Measurements from ENCODE around the gene KRTAP4-7.
"Not testable (repeated sequence)": the region's sequence is repeated elsewhere in the genome, so short reads cannot be mapped to it uniquely, and the experiment has no call there.

KRTAP4-7 gene

DNA sequence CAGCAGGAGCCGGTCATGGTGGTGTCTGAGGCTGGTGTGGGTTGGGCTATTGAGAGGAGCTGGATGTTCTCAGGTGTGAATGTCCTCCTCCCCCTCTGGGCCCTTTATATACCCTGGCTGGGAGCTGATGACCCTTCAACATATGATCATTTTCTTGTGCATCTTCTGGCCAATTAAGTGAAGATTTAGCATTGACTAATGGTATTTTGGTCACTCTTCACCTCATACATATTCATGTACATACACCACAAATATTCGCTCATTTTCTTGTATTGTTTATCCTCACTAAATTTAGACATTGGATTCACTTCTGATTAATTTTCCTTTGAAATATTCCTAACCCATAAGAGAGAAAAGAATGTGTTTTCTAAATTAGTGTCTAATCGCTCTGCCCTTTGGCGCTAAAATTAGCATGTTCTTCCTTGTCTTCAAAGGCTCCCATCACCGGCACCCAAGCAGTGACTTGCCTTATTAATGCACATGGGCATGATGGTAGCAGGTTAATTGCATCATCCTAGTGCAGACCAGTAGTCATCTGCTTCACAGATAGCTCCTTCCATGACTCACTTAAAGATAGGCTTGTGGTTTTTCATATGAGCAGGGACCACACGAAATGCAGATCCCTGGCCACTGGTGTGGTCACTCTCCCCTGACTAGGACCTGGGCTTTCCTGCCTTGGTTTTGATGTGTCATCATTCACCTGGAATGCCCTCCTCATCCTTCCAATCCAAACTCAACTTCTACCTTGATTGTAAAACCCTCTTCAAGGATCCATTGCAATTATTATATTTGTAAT lies 17.9 kb upstream of the KRTAP4-7 start, which contains the start of gene KRTAP2-4:
Gene KRTAP2-4, minus strand, starts transcription at position 51 of the 796 bp plus-strand sequence. Its CDS starts 34 bp downstream, at position 17.
- no peak for DNase-seq

GRCh38 chr17:41067281-41067680 lies 16.7 kb upstream of the KRTAP4-7 start:
- DNase-seq = no peak

DNA sequence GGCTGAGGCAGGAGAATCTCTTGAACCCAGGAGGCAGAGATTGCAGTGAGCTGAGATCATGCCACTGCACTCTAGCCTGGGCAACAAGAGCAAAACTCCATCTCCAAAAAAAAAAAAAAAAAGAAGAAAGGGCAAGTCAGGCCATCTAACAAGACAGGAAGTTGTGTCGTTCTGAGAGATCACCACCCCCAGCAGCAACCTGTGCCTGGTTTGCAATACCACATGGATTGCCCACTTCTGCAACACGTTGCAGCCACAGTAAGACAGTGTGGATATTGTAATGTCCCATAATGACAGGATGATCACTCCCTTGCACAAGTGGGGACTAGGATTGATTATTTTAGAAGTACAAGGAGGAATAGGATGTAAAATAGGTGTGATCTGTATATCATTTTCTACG lies 14.9 kb upstream of the KRTAP4-7 start:
- no peak for DNase-seq

DNA sequence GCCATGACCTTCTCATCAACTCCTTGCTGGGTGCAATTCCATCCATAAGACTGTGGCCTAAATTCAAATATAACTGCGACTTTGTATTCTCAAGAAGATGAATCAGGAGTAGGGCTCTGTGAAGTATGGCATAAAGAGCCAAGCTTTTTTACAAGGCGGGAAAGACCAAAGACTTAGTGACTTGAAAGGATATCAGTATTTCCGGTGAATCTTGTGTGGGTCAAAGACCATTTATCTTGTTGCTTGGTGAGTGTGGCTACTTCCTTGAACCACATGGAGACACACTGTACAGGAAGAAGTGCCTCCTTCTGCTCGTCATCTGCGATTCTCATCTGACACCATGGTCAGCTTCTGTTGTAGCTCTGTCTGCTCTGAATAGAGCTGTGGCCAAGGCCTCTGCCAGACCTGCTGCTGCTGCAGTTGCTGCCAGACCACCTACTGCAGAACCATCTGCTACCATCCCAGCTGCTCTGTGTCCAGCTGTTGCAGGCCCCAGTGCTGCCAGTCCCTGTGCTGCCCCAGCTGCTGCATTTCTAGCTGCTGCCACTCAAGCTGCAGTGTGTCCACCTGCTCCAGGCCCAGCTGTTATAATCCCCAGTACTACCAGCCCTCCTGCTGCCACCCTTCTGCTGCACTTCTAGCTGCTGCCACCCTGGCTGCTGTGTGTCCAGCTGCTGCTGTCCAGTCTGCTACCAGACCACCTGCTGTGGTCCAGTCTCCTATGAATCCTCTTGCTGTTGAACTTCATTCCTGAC lies 12.2 kb upstream of the KRTAP4-7 start:
- no peak for DNase-seq

GRCh38 chr17:41073676-41074075 lies 10.3 kb upstream of the KRTAP4-7 start:
- no peak for DNase-seq

GRCh38 chr17:41076788-41077187 lies 7.2 kb upstream of the KRTAP4-7 start:
- no peak for DNase-seq

GRCh38 chr17:41082626-41083025 lies 1.3 kb upstream of the KRTAP4-7 start:
- no peak for DNase-seq

GRCh38 chr17:41083427-41083826 lies 523 bp upstream of the KRTAP4-7 start:
- not testable (repeated sequence) for DNase-seq

- not testable (repeated sequence) for DNase-seq
Observed at GRCh38 chr17:41088760-41089352, 4.9 kb downstream of the KRTAP4-7 start.

DNA sequence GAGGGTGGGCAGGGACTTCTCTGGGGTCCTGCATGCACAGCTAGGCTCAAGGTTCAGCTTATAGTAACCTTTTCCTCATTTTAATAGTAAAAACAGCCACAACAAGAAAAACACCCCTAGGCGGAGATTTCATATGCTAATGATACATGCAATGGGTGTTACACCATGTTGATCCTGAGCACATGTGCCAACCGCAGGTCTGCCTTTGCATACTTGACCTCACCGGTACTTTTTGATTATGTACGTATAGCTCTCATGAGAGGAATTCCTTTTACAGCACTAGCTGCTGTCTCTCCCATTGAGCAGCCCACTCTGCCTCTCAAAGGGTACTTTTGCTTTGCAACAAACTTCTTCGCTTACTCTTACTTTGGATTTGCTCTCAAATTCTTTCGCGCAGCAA lies 12.1 kb downstream of the KRTAP4-7 start:
- DNase-seq = no peak

DNA sequence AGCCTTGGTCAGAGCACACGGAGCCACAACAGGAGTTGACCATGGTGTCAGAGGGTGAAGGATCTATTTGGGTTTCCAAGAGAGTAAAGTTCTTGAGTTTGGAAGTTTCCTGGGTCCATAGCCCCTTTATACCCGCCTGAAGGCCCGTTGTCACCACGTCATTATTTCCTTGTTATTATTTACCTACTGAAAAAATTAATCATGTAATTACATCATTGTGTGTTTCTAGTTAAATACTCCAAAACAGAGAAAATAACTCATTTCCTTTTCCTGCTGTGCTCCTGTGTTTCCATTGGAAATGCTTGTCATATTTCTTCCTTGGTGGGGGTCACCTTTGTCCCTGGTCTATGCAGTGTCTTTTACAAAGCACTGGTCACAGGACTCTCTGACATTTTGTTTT lies 14.1 kb downstream of the KRTAP4-7 start, which contains the start of gene KRTAP4-8:
Gene KRTAP4-8, minus strand, starts transcription at position 101 of the 400 bp plus-strand sequence. Its CDS starts 58 bp downstream, at position 43.
- DNase-seq = no peak

- no peak for DNase-seq
Observed at GRCh38 chr17:41098481-41098880, 14.5 kb downstream of the KRTAP4-7 start.

GRCh38 chr17:41099682-41100480 lies 15.9 kb downstream of the KRTAP4-7 start:
- DNase-seq = not testable (repeated sequence)

DNA sequence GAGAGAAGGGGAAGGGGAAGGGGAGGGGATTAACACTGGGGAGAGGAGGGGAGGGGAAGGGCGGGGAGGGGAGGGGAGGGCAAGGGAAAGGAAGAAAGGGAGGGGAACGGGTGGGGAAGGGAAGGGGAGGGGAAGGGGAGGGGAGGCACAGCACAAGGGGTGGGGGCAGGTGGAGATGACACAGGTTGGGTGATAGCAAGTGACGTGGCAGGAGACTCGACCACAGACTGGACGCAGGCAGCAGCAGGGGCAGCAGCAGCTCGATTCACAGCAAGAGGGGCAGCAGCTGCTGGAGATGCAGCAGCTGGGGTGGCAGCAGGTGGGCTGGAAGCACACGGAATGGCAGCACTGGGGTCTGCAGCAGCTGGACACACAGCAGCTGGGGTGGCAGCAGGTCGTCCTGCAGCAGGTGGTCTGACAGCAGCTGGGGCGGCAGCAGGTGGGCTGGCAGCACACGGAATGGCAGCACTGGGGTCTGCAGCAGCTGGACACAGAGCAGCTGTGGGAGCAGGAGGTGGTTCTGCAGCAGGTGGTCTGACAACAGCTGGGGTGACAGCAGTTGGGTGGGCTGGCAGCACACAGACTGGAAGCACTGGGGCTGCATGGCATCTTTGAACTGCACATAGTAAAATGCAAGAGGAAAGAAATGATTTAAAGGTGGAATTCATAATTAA lies 17.8 kb downstream of the KRTAP4-7 start, which contains the start of gene KRTAP4-16:
Gene KRTAP4-16, minus strand, starts transcription at position 624 of the 674 bp plus-strand sequence. Its CDS starts 0 bp downstream, at position 624.
- no peak for DNase-seq

- DNase-seq = no peak
Observed at GRCh38 chr17:41103896-41104295, 19.9 kb downstream of the KRTAP4-7 start.

GRCh38 chr17:41104386-41105038 lies 20.6 kb downstream of the KRTAP4-7 start:
- DNase-seq = not testable (repeated sequence)

DNA sequence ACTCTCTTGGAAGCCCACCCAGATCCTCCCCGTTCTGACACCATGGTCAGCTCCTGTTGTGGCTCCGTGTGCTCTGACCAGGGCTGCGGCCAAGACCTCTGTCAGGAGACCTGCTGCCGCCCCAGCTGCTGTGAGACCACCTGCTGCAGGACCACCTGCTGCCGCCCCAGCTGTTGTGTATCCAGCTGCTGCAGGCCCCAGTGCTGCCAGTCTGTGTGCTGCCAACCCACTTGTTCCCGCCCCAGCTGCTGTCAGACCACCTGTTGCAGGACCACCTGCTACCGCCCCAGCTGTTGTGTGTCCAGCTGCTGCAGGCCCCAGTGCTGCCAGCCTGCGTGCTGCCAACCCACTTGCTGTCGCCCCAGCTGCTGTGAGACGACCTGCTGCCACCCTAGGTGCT lies 21.4 kb downstream of the KRTAP4-7 start, which contains the start of gene KRTAP4-9:
Gene KRTAP4-9, plus strand, starts transcription at position 43 of the 400 bp plus-strand sequence. Its CDS starts 0 bp downstream, at position 43.
- DNase-seq = not testable (repeated sequence)

- DNase-seq = no peak
Observed at GRCh38 chr17:41107941-41108450, 24.0 kb downstream of the KRTAP4-7 start.

- not testable (repeated sequence) for DNase-seq
Observed at GRCh38 chr17:41108728-41109386, 24.9 kb downstream of the KRTAP4-7 start.
